IMR-90 (cell line): ENCODE data around the gene IL1R2. TPM values are rescaled to one million over a fixed set of nuclear protein-coding genes. Genes with fewer than 3 reads are reported as not detected.

Experiments used
- ATAC-seq: fragments of 200-7000 bp; cut with Tn5 transposase; 2 replicates; pipeline ENCODE4 v1.9.1; 2020; ENCODE audit warnings: low read depth, mild to moderate bottlenecking, moderate library complexity
- BruUV-seq: library from RNA; stranded (reverse); fragments of 400-500 nt; replicated peaks from 2 replicates; lab custom pipeline; 2021; lab: Mats Ljungman, UMichigan
- CTCF ChIA-PET: fragments of 300-600 bp; formaldehyde crosslinking; extraction: SDS; loops from one replicate; lab custom pipeline; 2021; ENCODE audit warnings: antibody characterized with exemption; lab: Yijun Ruan, JAX
- POLR2A ChIA-PET: fragments of 300-600 bp; sonication (Branson Sonifier 250); formaldehyde crosslinking; loops from one replicate; lab custom pipeline; 2022; ENCODE audit warnings: antibody characterized with exemption; ENCODE audit not compliant: unreplicated experiment; lab: Charles Lee
- DNase-seq: peaks from one replicate; pipeline ENCODE4 v3.0.0; 2013
- H2AFZ ChIP-seq: replicated peaks from 2 replicates; pipeline ENCODE3; 2013; ENCODE audit warnings: low read length, mild to moderate bottlenecking; ENCODE audit not compliant: poor library complexity
- H2AK5ac ChIP-seq: 2 replicates; pipeline ENCODE4 v1.6.1; 2013; ENCODE audit warnings: low read depth, low read length, inconsistent platforms
- H2AK9ac ChIP-seq: replicated peaks from 2 replicates; pipeline ENCODE3; 2013; ENCODE audit warnings: mild to moderate bottlenecking, low read depth, low read length, moderate library complexity; ENCODE audit not compliant: poor library complexity
- H2BK120ac ChIP-seq: 2 replicates; pipeline ENCODE4 v1.6.1; 2013; ENCODE audit warnings: low read depth, low read length, inconsistent platforms
- H2BK15ac ChIP-seq: 3 replicates; pipeline ENCODE4 v1.6.1; 2013; ENCODE audit warnings: low read depth, low read length, inconsistent platforms
- H2BK20ac ChIP-seq: 2 replicates; pipeline ENCODE4 v1.6.1; 2013; ENCODE audit warnings: low read depth, mild to moderate bottlenecking, inconsistent platforms, low read length, moderate library complexity
- H2BK5ac ChIP-seq: 2 replicates; pipeline ENCODE4 v1.6.1; 2013; ENCODE audit warnings: mild to moderate bottlenecking, low read depth, low read length, inconsistent platforms; ENCODE audit not compliant: poor library complexity, severe bottlenecking
- H3K14ac ChIP-seq: replicated peaks from 2 replicates; pipeline ENCODE4 v1.6.1; 2013; ENCODE audit warnings: low read depth, low read length, inconsistent platforms
- H3K18ac ChIP-seq: 2 replicates; pipeline ENCODE4 v1.6.1; 2013; ENCODE audit warnings: low read depth, low read length, control low read depth
- H3K23ac ChIP-seq: 2 replicates; pipeline ENCODE4 v1.6.1; 2013; ENCODE audit warnings: low read depth, low read length, inconsistent platforms
- H3K27ac ChIP-seq: 2 replicates; pipeline ENCODE4 v1.5.1; 2013; ENCODE audit warnings: mild to moderate bottlenecking, control low read depth, low read length; ENCODE audit not compliant: insufficient read depth
- H3K27me3 ChIP-seq: 2 replicates; pipeline ENCODE4 v1.6.1; 2013; ENCODE audit warnings: low read length; ENCODE audit not compliant: control insufficient read depth, insufficient read depth
- H3K36me3 ChIP-seq: 2 replicates; pipeline ENCODE4 v1.6.1; 2013; ENCODE audit warnings: low read length, mixed read lengths; ENCODE audit not compliant: control insufficient read depth, insufficient read depth
- H3K4ac ChIP-seq: 2 replicates; pipeline ENCODE4 v1.6.1; 2013; ENCODE audit warnings: low read depth, low read length, inconsistent platforms
- H3K4me1 ChIP-seq: 2 replicates; pipeline ENCODE4 v1.6.1; 2013; ENCODE audit warnings: low read length, mixed read lengths; ENCODE audit not compliant: control insufficient read depth, insufficient read depth
- H3K4me2 ChIP-seq: 2 replicates; pipeline ENCODE4 v1.6.1; 2013; ENCODE audit warnings: low read depth, mild to moderate bottlenecking, control low read depth, low read length, moderate library complexity
- H3K4me3 ChIP-seq: 2 replicates; pipeline ENCODE4 v1.5.1; 2013; ENCODE audit warnings: low read depth, mild to moderate bottlenecking, control low read depth, low read length, moderate library complexity; ENCODE audit not compliant: insufficient read depth
- H3K56ac ChIP-seq: 2 replicates; pipeline ENCODE4 v1.6.1; 2013; ENCODE audit warnings: low read length, inconsistent platforms; ENCODE audit not compliant: insufficient read depth; ENCODE audit errors: extremely low read depth
- H3K79me1 ChIP-seq, 2 experiments: 2 replicates each; pipeline ENCODE4 v1.6.1; 2013; ENCODE audit warnings: low read length in 2 of 2, inconsistent platforms in 1 of 2, low read depth in 1 of 2
- H3K9ac ChIP-seq: 2 replicates; pipeline ENCODE4 v1.6.1; 2013; ENCODE audit warnings: low read depth, low read length, control low read depth
- H3K9me1 ChIP-seq: 2 replicates; pipeline ENCODE4 v1.6.1; 2013; ENCODE audit warnings: low read length, inconsistent platforms; ENCODE audit not compliant: insufficient read depth
- H3K9me3 ChIP-seq: 2 replicates; pipeline ENCODE4 v1.6.1; 2013; ENCODE audit warnings: low read length; ENCODE audit not compliant: control insufficient read depth, insufficient read depth
- H4K20me1 ChIP-seq: 2 replicates; pipeline ENCODE4 v1.6.1; 2013; ENCODE audit warnings: low read length, inconsistent platforms; ENCODE audit not compliant: insufficient read depth
- H4K5ac ChIP-seq: 2 replicates; pipeline ENCODE4 v1.6.1; 2013; ENCODE audit warnings: mild to moderate bottlenecking, low read depth, low read length, control low read depth
- H4K8ac ChIP-seq, 2 experiments: 2 replicates each; pipeline ENCODE4 v1.6.1; 2013; ENCODE audit warnings: low read depth in 2 of 2, low read length in 2 of 2, control low read depth in 1 of 2, inconsistent platforms in 1 of 2
- H4K91ac ChIP-seq: 2 replicates; pipeline ENCODE4 v1.6.1; 2013; ENCODE audit warnings: low read depth, low read length, inconsistent platforms; ENCODE audit not compliant: insufficient read depth
- BHLHE40 ChIP-seq: fragments of 150-350 bp; IDR thresholded peaks from 2 replicates; pipeline ENCODE4 v1.6.1; 2016; ENCODE audit warnings: mild to moderate bottlenecking, low read depth, low read length
- CEBPB ChIP-seq: IDR thresholded peaks from 2 replicates; pipeline ENCODE4 v1.6.1; 2012; ENCODE audit warnings: low read depth, low read length, improper control_type of control experiment
- CHD1 ChIP-seq: IDR thresholded peaks from 2 replicates; pipeline ENCODE4 v1.6.1; 2012; ENCODE audit warnings: low read depth, low read length, improper control_type of control experiment
- CTCF ChIP-seq: conservative IDR thresholded peaks from 2 replicates; pipeline ENCODE4 v1.5.1; 2012; ENCODE audit warnings: mild to moderate bottlenecking, low read depth, low read length, improper control_type of control experiment
- ELK1 ChIP-seq: fragments of 150-350 bp; IDR thresholded peaks from 2 replicates; pipeline ENCODE4 v1.6.1; 2016; ENCODE audit warnings: low read depth, mild to moderate bottlenecking, low read length, moderate library complexity, borderline replicate concordance
- MAFK ChIP-seq: IDR thresholded peaks from 2 replicates; pipeline ENCODE4 v1.6.1; 2012; ENCODE audit warnings: low read depth, low read length, improper control_type of control experiment
- NFE2L2 ChIP-seq: fragments of 150-350 bp; IDR thresholded peaks from 2 replicates; pipeline ENCODE4 v1.6.1; 2016; ENCODE audit warnings: low read depth, mild to moderate bottlenecking, low read length
- POLR2A ChIP-seq: IDR thresholded peaks from 2 replicates; pipeline ENCODE4 v1.6.1; 2012; ENCODE audit warnings: mild to moderate bottlenecking, low read depth, low read length
- RAD21 ChIP-seq: IDR thresholded peaks from 2 replicates; pipeline ENCODE4 v1.6.1; 2012; ENCODE audit warnings: low read length, improper control_type of control experiment
- RCOR1 ChIP-seq: IDR thresholded peaks from 2 replicates; pipeline ENCODE4 v1.6.1; 2012; ENCODE audit warnings: mild to moderate bottlenecking, low read length, improper control_type of control experiment; ENCODE audit not compliant: insufficient replicate concordance
- RFX5 ChIP-seq: IDR thresholded peaks from 2 replicates; pipeline ENCODE4 v1.8.0; 2012; ENCODE audit warnings: low read depth, mild to moderate bottlenecking, low read length, moderate library complexity
- SMC3 ChIP-seq: fragments of 150-350 bp; IDR thresholded peaks from 2 replicates; pipeline ENCODE4 v1.6.1; 2016; ENCODE audit warnings: low read depth, mild to moderate bottlenecking, antibody characterized with exemption, low read length, moderate library complexity
- USF2 ChIP-seq: fragments of 150-350 bp; IDR thresholded peaks from 2 replicates; pipeline ENCODE4 v1.6.1; 2017; ENCODE audit warnings: mild to moderate bottlenecking, antibody characterized with exemption, low read length, low read depth
- WGBS, 2 experiments: methylation state at CpG; one replicate each; pipeline versions ENCODE4 v1.1.5 to v1.1.7; 2013; ENCODE audit warnings: missing lambda C conversion rate in 2 of 2; ENCODE audit not compliant: insufficient read length in 1 of 2; ENCODE audit errors: extremely low coverage in 2 of 2; 5-methylcytosine and 5-hydroxymethylcytosine counted together
- dilution Hi-C: fragments of 300-500 bp; cut with HindIII; formaldehyde crosslinking; loops from one replicate; pipeline ENCODE4 v1.14.3; 2018; ENCODE audit warnings: low sequenced_read_pairs; ENCODE audit not compliant: unreplicated experiment
- in situ Hi-C: fragments of 300-500 bp; cut with MboI; formaldehyde crosslinking; loops from 3 replicates; pipeline ENCODE4 v1.14.3; 2019; ENCODE audit warnings: low sequenced_read_pairs, inconsistent platforms, mixed read lengths
- intact Hi-C: fragments of 100-400 bp; cut with micrococcal nuclease; formaldehyde crosslinking; loops from 2 replicates; pipeline ENCODE4 v1.10.0; 2022
- polyA plus RNA-seq, 3 experiments: library from polyadenylated mRNA; depleted of rRNA; stranded (reverse); fragments of >200 nt; gene quantifications; 2 replicates each; pipeline ENCODE4 v1.2.3, GENCODE V29; 2012; ENCODE audit warnings: low replicate concordance in 1 of 3
- total RNA-seq: library from RNA; depleted of rRNA; stranded (reverse); fragments of >200 nt; gene quantifications from 2 replicates; pipeline ENCODE4 v1.2.3, GENCODE V29; 2012

IL1R2 gene
- total and polyA plus RNA-seq, 2 of the 4 experiments (the other 2 are of a cell fraction), result not detected

- CTCF ChIA-PET, result no interaction called here
- Histone ChIP-seq H3K79me1 (no peaks in the 10 kb centered on the region), H3K27ac (peak overlapping the region; percentile 87; the same call in 1 of the 2 replicates), H3K23ac (0 out of 2 replicates have a peak overlapping the region, but pooled peaks have one; percentile 27), H3K27me3 (peaks cover 6% of the 10 kb centered on the region), H4K20me1 (no peaks in the 10 kb centered on the region), H3K18ac (peak overlapping the region; percentile 68), H4K5ac (peak overlapping the region; percentile 65), H2BK120ac (peak overlapping the region; percentile 84), H3K9ac (no peak overlapping the region), H3K9me1 (peaks cover 3% of the 10 kb centered on the region; the same call in 1 of the 2 replicates), H3K4ac (peak overlapping the region; percentile 83), H4K91ac (peak overlapping the region; percentile 63; the same call in 1 of the 2 replicates), H2BK5ac (no peak overlapping the region), H3K14ac (peak overlapping the region; percentile 52; the same call in 1 of the 2 replicates), H2AK5ac (peak overlapping the region; percentile 23; the same call in 1 of the 2 replicates), H3K4me3 (no peak overlapping the region), H2BK15ac (peak overlapping the region; percentile 89; the same call in 1 of the 3 replicates), H2AK9ac (peak overlapping the region; percentile 9), H2BK20ac (peak overlapping the region; percentile 81; the same call in 1 of the 2 replicates), H3K4me1 (peaks cover 21% of the 10 kb centered on the region), H2AFZ (no peak overlapping the region), H3K36me3 (no peaks in the 10 kb centered on the region), H3K4me2 (no peak overlapping the region; the same call in 1 of the 2 replicates), H4K8ac (peak overlapping the region; percentile 32 to 90; a peak in 2 of 4 replicates), H3K56ac (no peak overlapping the region), H3K9me3 (no peaks in the 10 kb centered on the region)
- POLR2A ChIA-PET, result no interaction called here
- in situ Hi-C loops, result no loop called here
- ATAC-seq (no peak), DNase-seq (no peak)
- dilution Hi-C loops, result no loop called here
- WGBS, 2 experiments, result no CpG with 5 or more reads among the region's 11 CpGs
- intact Hi-C loops, result no loop called here
- no TSS peak for BruUV-seq
- TF ChIP-seq USF2 (no peak), NFE2L2 (no peak), CHD1 (no peak), CTCF (no peak), SMC3 (no peak), CEBPB (no peak), RAD21 (no peak), RCOR1 (no peak), ELK1 (no peak), BHLHE40 (no peak), POLR2A (no peak), MAFK (no peak), RFX5 (no peak)
These were observed 29.5 kb upstream of the IL1R2 start for GRCh38 chr2:101962309-101962708.
